Transverse colon (tissue), 4 donors: ENCODE results near the gene KRTAP5-4. TPM values are rescaled to one million over a fixed set of nuclear protein-coding genes. Genes with fewer than 3 reads are reported as not detected.
"Not testable (repeated sequence)": the region's sequence is repeated elsewhere in the genome, so short reads cannot be mapped to it uniquely, and the experiment has no call there.

Source experiments
- DNase-seq: peaks from one replicate; pipeline ENCODE4 v3.0.0-alpha.2; 2019
- H3K27ac ChIP-seq, 4 donors: fragments of 200-600 bp; sonication (generic); 2 replicates each; pipeline ENCODE4 v1.5.1; 2016 to 2018; ENCODE audit warnings: inconsistent platforms in 4 of 4
- H3K27me3 ChIP-seq: fragments of 200-600 bp; sonication (generic); 2 replicates; pipeline ENCODE4 v1.5.1; 2017; ENCODE audit warnings: inconsistent platforms
- H3K36me3 ChIP-seq, 4 donors: fragments of 200-600 bp; sonication (generic); 2 replicates each; pipeline ENCODE4 v1.5.1; 2017 to 2019; ENCODE audit warnings: inconsistent platforms in 4 of 4
- H3K4me1 ChIP-seq, 4 donors: fragments of 200-600 bp; sonication (generic); 2 replicates each; pipeline ENCODE4 v1.5.1; 2017 to 2020; ENCODE audit warnings: inconsistent platforms in 4 of 4
- H3K4me3 ChIP-seq, 4 donors: fragments of 200-600 bp; sonication (generic); 1 replicate in 1 of 4; 2 replicates in 3 of 4; pipeline versions ENCODE4 v1.5.1 to v1.6.1; 2017 to 2019; ENCODE audit warnings: inconsistent platforms in 4 of 4
- H3K9me3 ChIP-seq, 2 donors: fragments of 200-600 bp; sonication (generic); 2 replicates each; pipeline ENCODE4 v1.5.1; 2017 to 2019; ENCODE audit warnings: inconsistent platforms in 2 of 2
- CTCF ChIP-seq, 5 experiments: fragments of 200-600 bp in 3 of 5; fragments of 450-650 bp in 2 of 5; sonication (generic) in 3 of 5; IDR thresholded peaks; 1 replicate in 2 of 5; 2 replicates in 3 of 5; pipeline ENCODE4 v1.5.1; 2016 to 2017; ENCODE audit warnings: antibody characterized with exemption in 5 of 5, inconsistent platforms in 3 of 5, mild to moderate bottlenecking in 2 of 5, moderate library complexity in 1 of 5
- EP300 ChIP-seq: sonication (generic); formaldehyde crosslinking; IDR thresholded peaks from one replicate; pipeline ENCODE4 v1.6.1; 2017; ENCODE audit warnings: antibody characterized with exemption, low read depth
- POLR2A ChIP-seq: fragments of 450-650 bp; IDR thresholded peaks from one replicate; pipeline ENCODE4 v1.6.1; 2016; ENCODE audit warnings: antibody characterized with exemption, mild to moderate bottlenecking, moderate library complexity
- POLR2AphosphoS5 ChIP-seq, 3 donors: sonication (generic); formaldehyde crosslinking; IDR thresholded peaks; one replicate each; pipeline ENCODE4 v1.6.1; 2016; ENCODE audit warnings: antibody characterized with exemption in 3 of 3
- WGBS, 2 donors: methylation state at CpG; one replicate each; pipeline ENCODE4 v1.1.5; 2018; ENCODE audit warnings: low coverage in 1 of 2; 5-methylcytosine and 5-hydroxymethylcytosine counted together
- in situ Hi-C, 4 donors: fragments of 200-750 bp; cut with MboI; loops; one replicate each; pipeline versions ENCODE4 v1.15.0 to v1.15.1; 2017; ENCODE audit warnings: low sequenced_read_pairs in 3 of 4, low pct_ligation_motif_present in 1 of 4, low pct_unique_long_range_greater_than_20kb in 1 of 4
- intact Hi-C: fragments of 100-400 bp; cut with DNase I; formaldehyde crosslinking; loops from one replicate; pipeline ENCODE4 v1.15.1; 2023; ENCODE audit warnings: low total_unique reads
- total RNA-seq, 4 donors: library from RNA; depleted of rRNA; stranded (reverse); fragments of >200 nt; gene quantifications; one replicate each; pipeline ENCODE4 v1.1.0, GENCODE V29; 2016

KRTAP5-4 gene
- total RNA-seq, 4 donors from 2014 or later, result not detected

GRCh38 chr11:1648653-1649420 is 26.9 kb upstream of the KRTAP5-4 start:
- H3K9me3 ChIP-seq, result no peaks in the 10 kb centered on the region
- in situ Hi-C loops, result no loop called here
- WGBS, 2 donors, result 72 to 85% methylated on average over 8 to 27 of the region's 28 CpGs

DNA sequence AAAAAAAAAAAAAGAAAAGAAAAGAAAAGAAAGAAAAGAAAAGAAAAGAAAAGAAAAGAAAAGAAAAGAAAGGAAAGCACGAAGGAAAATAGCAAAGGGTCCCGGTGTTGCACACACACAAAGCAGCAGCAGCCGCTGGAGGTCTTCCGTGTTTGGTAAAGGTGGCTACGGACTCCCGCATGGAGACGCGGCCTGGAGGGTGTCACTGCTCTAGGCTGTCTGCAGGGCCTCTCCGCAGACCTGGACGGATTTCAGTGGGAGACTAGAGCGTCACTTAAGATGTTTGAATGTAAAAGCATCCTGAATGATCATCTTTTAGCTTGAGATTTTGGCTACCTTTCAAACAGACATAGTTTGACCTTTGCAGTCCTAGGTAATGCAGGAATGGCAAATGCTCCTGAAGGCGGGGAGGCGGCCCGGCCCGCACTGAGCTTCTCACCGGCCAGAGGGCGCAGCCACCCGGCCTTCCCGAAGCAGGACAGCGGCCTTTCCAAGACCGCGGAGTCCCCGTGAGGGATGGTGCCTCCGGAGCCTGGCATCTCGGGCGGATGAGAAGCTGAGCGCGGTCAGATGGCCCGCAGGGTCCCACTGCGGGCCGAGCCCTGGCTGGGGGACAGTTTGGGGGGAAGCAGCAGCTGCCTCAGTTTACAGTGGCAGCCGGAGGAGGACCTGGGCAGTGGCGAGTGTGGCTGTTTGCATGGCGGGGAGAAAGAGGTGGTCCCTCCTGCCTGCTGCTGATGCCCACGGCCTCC is 26.1 kb upstream of the KRTAP5-4 start:
- in situ Hi-C loops, result no loop called here
- TF ChIP-seq POLR2AphosphoS5 (IDR thresholded peaks at IDR 0.05), result no peak
- TF ChIP-seq POLR2A, result no peak
- no peak for TF ChIP-seq EP300
- TF ChIP-seq CTCF (IDR thresholded peaks at IDR 0.05), result no peak
- no peak for DNase-seq
- no peak overlapping the region for H3K27ac ChIP-seq
- H3K4me1 ChIP-seq, result peaks cover 0 to 3% (median 0%) of the 10 kb centered on the region in 4 donors
- no peak overlapping the region for H3K4me3 ChIP-seq
- no peaks in the 10 kb centered on the region for H3K9me3 ChIP-seq
- peaks cover 8% of the 10 kb centered on the region for H3K27me3 ChIP-seq
- H3K36me3 ChIP-seq, result no peaks in the 10 kb centered on the region
- intact Hi-C loops, result no loop called here
- 89 to 92% methylated on average over 10 to 35 of the region's 35 CpGs for WGBS, 2 donors

More at GRCh38 chr11:1648653-1649420, 26.9 kb upstream of the KRTAP5-4 start:
- no peaks in the 10 kb centered on the region for H3K36me3 ChIP-seq
- no peak for TF ChIP-seq CTCF (IDR thresholded peaks at IDR 0.05)
- no peak for TF ChIP-seq POLR2A
- no peak for TF ChIP-seq EP300
- no peak for TF ChIP-seq POLR2AphosphoS5 (IDR thresholded peaks at IDR 0.05)
- DNase-seq, result no peak
- no peak overlapping the region for H3K4me3 ChIP-seq
- no peak overlapping the region for H3K27ac ChIP-seq
- intact Hi-C loops, result no loop called here
- H3K4me1 ChIP-seq, result peaks cover 0 to 3% (median 0%) of the 10 kb centered on the region in 4 donors
- peaks cover 15% of the 10 kb centered on the region for H3K27me3 ChIP-seq

- 75 to 87% methylated on average over 4 to 10 of the region's 10 CpGs for WGBS, 2 donors
- H3K9me3 ChIP-seq, DNase-seq, H3K36me3 ChIP-seq, in situ Hi-C loops, intact Hi-C loops, H3K27ac ChIP-seq, H3K4me3 ChIP-seq, H3K27me3 ChIP-seq, H3K4me1 ChIP-seq: not testable (repeated sequence)
Observed at GRCh38 chr11:1646540-1646939, 24.6 kb upstream of the KRTAP5-4 start.

DNA sequence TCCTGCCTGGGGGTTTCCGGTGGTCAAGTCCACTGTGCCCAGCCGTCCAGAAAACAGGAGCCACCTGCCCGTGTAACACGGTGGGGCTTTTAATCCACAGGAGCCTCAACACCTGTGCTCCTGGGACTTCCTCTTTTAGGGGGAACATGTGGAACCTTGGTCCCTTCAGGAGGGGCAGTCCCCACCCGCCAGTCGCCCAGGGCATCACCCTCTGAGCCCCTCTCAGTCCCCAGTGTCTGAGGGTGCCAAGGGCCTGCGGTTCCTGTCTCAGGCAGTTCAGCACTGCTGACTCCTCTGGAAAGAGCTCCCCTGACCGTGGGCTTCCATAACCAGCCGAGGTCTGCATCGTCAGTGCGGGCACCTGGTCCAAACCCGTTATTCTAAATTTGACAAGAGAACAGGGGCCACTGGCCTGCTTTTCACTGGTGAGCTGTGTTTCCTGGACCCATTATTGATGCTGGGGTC is 23.5 kb upstream of the KRTAP5-4 start:
- Histone ChIP-seq H3K4me1 (no peaks in the 10 kb centered on the region), H3K27me3 (peaks cover 6% of the 10 kb centered on the region), H3K9me3 (no peaks in the 10 kb centered on the region), H3K36me3 (no peaks in the 10 kb centered on the region), H3K27ac (no peak overlapping the region), H3K4me3 (no peak overlapping the region)
- in situ Hi-C loops, result no loop called here
- DNase-seq, result no peak
- WGBS, 2 donors, result 67% methylated on average over 12 of the region's 12 CpGs; no CpG with 5 or more reads in 1 of the 2 donors
- TF ChIP-seq CTCF (IDR thresholded peaks at IDR 0.05), result no peak
- TF ChIP-seq POLR2A, result no peak
- no peak for TF ChIP-seq POLR2AphosphoS5 (IDR thresholded peaks at IDR 0.05)
- TF ChIP-seq EP300, result no peak
- intact Hi-C loops, result no loop called here
